DOHH2 (cell line): ENCODE data around the gene TAF11L6.
"Not testable (repeated sequence)": the region's sequence is repeated elsewhere in the genome, so short reads cannot be mapped to it uniquely, and the experiment has no call there.

Experiments used
- H3F3A ChIP-seq: fragments of 200-600 bp; sonication (generic), shearing (Covaris generic); 2 replicates; pipeline ENCODE4 v1.6.0; 2016; ENCODE audit warnings: antibody characterized with exemption, mild to moderate bottlenecking; ENCODE audit not compliant: control insufficient read depth, insufficient read depth
- H3K27ac ChIP-seq: fragments of 200-600 bp; sonication (generic); 2 replicates; pipeline ENCODE4 v1.5.1; 2014; ENCODE audit warnings: low read depth, mild to moderate bottlenecking, low read length, moderate library complexity
- H3K27me3 ChIP-seq: fragments of 200-600 bp; sonication (generic); 2 replicates; pipeline ENCODE4 v1.6.1; 2014; ENCODE audit warnings: mild to moderate bottlenecking, low read length, mixed read lengths; ENCODE audit not compliant: control insufficient read depth
- H3K36me3 ChIP-seq: fragments of 200-600 bp; sonication (generic); 2 replicates; pipeline ENCODE4 v1.6.1; 2014; ENCODE audit warnings: mild to moderate bottlenecking, low read length, moderate library complexity, mixed read lengths; ENCODE audit not compliant: control insufficient read depth
- H3K4me1 ChIP-seq: fragments of 200-600 bp; sonication (generic); 2 replicates; pipeline ENCODE4 v1.6.1; 2014; ENCODE audit warnings: mild to moderate bottlenecking, low read length, mixed read lengths; ENCODE audit not compliant: control insufficient read depth
- H3K4me2 ChIP-seq: fragments of 200-600 bp; sonication (generic); 2 replicates; pipeline ENCODE4 v1.6.0; 2014; ENCODE audit warnings: mild to moderate bottlenecking, low read length, moderate library complexity
- H3K4me3 ChIP-seq: fragments of 200-600 bp; sonication (generic); 2 replicates; pipeline ENCODE4 v1.5.1; 2014; ENCODE audit warnings: mild to moderate bottlenecking, low read length, mixed read lengths
- H3K79me2 ChIP-seq: fragments of 200-600 bp; sonication (generic); 2 replicates; pipeline ENCODE4 v1.6.1; 2014; ENCODE audit warnings: mild to moderate bottlenecking, low read length, mixed read lengths; ENCODE audit not compliant: control insufficient read depth
- H3K9me2 ChIP-seq: fragments of 200-600 bp; sonication (generic); replicated peaks from 2 replicates; pipeline ENCODE4 v1.6.1; 2014; ENCODE audit warnings: mild to moderate bottlenecking, low read length, mixed read lengths; ENCODE audit not compliant: control insufficient read depth
- H3K9me3 ChIP-seq: fragments of 200-600 bp; sonication (generic); 2 replicates; pipeline ENCODE4 v1.6.1; 2014; ENCODE audit warnings: antibody characterized with exemption, low read length, mixed read lengths; ENCODE audit not compliant: control insufficient read depth, insufficient read depth
- H4K20me1 ChIP-seq: fragments of 200-600 bp; sonication (generic); 2 replicates; pipeline ENCODE4 v1.6.0; 2014; ENCODE audit warnings: low read depth, mild to moderate bottlenecking, antibody characterized with exemption, low read length, moderate library complexity; ENCODE audit not compliant: control insufficient read depth, insufficient read depth
- EZH2phosphoT487 ChIP-seq: fragments of 200-600 bp; sonication (generic); IDR thresholded peaks from 2 replicates; pipeline ENCODE4 v1.6.1; 2017; ENCODE audit warnings: borderline replicate concordance, mild to moderate bottlenecking, antibody characterized with exemption, low read length, moderate library complexity, mixed read lengths
- TF ChIP-seq, protein P1 (sequence below): fragments of 200-600 bp; sonication (generic); IDR thresholded peaks from one replicate; pipeline ENCODE4 v1.5.1; 2014; ENCODE audit warnings: antibody characterized with exemption, mild to moderate bottlenecking, low read depth, low read length; ENCODE audit not compliant: poor library complexity, severe bottlenecking

TAF11L6 gene

DNA sequence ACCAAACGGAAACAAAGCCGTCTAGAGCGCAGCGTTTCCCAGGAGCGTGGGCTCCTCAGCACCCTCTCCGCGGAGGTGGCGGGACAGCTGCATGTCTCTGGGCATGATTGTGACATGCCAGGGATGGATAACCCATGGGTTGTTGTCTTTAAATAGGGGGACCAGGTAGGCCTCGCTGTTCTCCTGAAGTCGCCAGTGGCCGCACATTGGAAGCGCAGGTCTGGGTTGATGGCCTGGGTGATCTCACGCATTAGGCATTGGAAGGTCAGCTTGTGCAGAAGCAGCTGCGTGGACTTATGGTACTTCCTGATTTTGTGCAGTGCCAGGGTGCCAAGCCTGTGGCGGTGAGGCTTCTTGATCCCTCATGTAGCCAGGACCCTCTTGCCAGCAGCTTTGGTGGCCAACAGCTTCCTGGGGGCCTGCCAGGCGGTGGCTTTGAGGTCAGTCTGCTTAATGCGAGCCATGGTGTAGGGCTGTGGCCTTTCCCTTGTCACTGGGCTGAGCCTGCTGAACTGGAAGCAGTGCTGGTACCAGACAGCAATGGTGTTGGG is 16.6 kb upstream of the TAF11L6 start:
- H3K9me3 ChIP-seq = no peaks in the 10 kb centered on the region
- H4K20me1 ChIP-seq = no peaks in the 10 kb centered on the region
- no peaks in the 10 kb centered on the region for H3K79me2 ChIP-seq
- H3K9me2 ChIP-seq = no peaks in the 10 kb centered on the region
- no peaks in the 10 kb centered on the region for H3K27me3 ChIP-seq
- TF ChIP-seq, protein P1, sequence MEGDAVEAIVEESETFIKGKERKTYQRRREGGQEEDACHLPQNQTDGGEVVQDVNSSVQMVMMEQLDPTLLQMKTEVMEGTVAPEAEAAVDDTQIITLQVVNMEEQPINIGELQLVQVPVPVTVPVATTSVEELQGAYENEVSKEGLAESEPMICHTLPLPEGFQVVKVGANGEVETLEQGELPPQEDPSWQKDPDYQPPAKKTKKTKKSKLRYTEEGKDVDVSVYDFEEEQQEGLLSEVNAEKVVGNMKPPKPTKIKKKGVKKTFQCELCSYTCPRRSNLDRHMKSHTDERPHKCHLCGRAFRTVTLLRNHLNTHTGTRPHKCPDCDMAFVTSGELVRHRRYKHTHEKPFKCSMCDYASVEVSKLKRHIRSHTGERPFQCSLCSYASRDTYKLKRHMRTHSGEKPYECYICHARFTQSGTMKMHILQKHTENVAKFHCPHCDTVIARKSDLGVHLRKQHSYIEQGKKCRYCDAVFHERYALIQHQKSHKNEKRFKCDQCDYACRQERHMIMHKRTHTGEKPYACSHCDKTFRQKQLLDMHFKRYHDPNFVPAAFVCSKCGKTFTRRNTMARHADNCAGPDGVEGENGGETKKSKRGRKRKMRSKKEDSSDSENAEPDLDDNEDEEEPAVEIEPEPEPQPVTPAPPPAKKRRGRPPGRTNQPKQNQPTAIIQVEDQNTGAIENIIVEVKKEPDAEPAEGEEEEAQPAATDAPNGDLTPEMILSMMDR = no peak
- no peak for TF ChIP-seq EZH2phosphoT487
- H3K4me3 ChIP-seq = no peak overlapping the region
- H3K4me2 ChIP-seq = no peak overlapping the region
- no peaks in the 10 kb centered on the region for H3K36me3 ChIP-seq
- no peaks in the 10 kb centered on the region for H3K4me1 ChIP-seq
- H3F3A ChIP-seq = no peaks in the 10 kb centered on the region
- no peak overlapping the region for H3K27ac ChIP-seq

DNA sequence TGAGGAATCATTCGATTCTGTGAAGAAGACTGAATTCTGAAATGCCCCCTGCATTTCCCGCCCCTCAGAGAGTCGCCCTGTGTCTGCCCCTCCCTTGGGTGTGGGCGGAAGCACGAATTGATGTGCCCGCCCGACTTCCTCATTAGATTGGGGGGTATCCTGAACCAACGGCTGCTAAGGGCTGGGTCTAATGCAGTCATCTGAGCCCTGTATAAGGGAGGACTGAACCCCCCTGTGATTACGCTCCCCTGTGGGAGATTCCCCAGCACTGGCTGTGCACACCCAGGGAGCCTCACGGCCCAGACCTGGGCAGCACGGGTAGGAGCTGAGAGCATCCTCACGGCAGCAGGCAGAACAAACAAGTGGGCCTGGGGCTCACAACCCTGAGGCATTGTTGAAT is 10.9 kb upstream of the TAF11L6 start:
- H3K36me3 ChIP-seq, H3K4me1 ChIP-seq, H3K9me2 ChIP-seq, H3K4me3 ChIP-seq, H3K79me2 ChIP-seq, H3F3A ChIP-seq, H3K9me3 ChIP-seq, H3K27me3 ChIP-seq, H3K27ac ChIP-seq, H4K20me1 ChIP-seq, H3K4me2 ChIP-seq: not testable (repeated sequence)

DNA sequence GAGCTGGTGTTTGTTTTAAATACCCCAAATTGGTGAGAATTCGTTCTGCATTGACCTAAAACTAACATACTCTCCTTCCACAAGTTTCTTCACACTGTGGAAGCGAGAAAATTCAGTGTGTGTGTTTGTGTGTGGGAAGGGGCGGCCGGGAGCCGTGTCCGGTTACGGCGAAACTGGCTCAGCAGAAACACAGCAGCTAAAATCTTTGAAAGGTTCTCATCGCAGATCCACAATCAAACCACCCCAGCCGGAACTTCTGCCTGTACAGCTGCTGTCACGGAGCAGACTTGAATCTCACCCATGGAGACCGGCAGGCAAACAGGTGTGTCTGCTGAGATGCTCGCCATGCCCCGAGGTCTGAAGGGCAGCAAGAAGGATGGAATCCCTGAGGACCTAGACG is 10.4 kb upstream of the TAF11L6 start, which contains the start of gene TAF11L3:
TAF11L3 (plus strand) TSS at position 301 of the 400 bp plus-strand sequence.
- H3K9me2 ChIP-seq, H3K4me2 ChIP-seq, H3K27me3 ChIP-seq, H3K4me1 ChIP-seq, H3K27ac ChIP-seq, H3K79me2 ChIP-seq, H3K36me3 ChIP-seq, H3F3A ChIP-seq, H3K9me3 ChIP-seq, H4K20me1 ChIP-seq, H3K4me3 ChIP-seq: not testable (repeated sequence)

DNA sequence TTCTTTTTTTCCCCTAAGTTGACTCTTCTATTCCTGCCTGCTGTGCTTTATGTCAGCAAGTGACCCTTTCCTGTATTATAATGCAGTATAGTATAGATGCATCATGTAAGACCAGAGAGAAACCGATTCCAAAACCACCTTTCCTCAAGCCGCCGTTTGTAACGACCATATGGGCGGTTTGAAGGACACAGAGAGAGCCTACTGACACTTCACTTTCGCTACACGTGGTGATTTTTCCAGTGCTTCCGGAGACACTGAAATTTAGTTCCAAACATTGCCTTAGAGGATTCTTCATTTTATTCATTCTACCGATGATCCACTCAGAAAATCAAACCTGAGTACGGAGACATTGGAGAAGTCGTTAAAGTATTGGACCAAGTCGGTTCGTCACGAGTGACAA is 9.0 kb upstream of the TAF11L6 start:
- not testable (repeated sequence) for H3K4me2 ChIP-seq, H3K27ac ChIP-seq, H3K27me3 ChIP-seq, H4K20me1 ChIP-seq, H3K9me3 ChIP-seq, H3K4me1 ChIP-seq, H3K36me3 ChIP-seq, H3K79me2 ChIP-seq, H3K4me3 ChIP-seq, H3K9me2 ChIP-seq, H3F3A ChIP-seq

DNA sequence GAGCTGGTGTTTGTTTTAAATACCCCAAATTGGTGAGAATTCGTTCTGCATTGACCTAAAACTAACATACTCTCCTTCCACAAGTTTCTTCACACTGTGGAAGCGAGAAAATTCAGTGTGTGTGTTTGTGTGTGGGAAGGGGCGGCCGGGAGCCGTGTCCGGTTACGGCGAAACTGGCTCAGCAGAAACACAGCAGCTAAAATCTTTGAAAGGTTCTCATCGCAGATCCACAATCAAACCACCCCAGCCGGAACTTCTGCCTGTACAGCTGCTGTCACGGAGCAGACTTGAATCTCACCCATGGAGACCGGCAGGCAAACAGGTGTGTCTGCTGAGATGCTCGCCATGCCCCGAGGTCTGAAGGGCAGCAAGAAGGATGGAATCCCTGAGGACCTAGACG is 7.0 kb upstream of the TAF11L6 start, which contains the start of gene TAF11L4:
TAF11L4 (plus strand) TSS at position 301 of the 400 bp plus-strand sequence.
- H3K9me3 ChIP-seq, H3K4me3 ChIP-seq, H3F3A ChIP-seq, H3K27me3 ChIP-seq, H3K4me1 ChIP-seq, H3K36me3 ChIP-seq, H3K79me2 ChIP-seq, H3K9me2 ChIP-seq, H3K27ac ChIP-seq, H3K4me2 ChIP-seq, H4K20me1 ChIP-seq: not testable (repeated sequence)

DNA sequence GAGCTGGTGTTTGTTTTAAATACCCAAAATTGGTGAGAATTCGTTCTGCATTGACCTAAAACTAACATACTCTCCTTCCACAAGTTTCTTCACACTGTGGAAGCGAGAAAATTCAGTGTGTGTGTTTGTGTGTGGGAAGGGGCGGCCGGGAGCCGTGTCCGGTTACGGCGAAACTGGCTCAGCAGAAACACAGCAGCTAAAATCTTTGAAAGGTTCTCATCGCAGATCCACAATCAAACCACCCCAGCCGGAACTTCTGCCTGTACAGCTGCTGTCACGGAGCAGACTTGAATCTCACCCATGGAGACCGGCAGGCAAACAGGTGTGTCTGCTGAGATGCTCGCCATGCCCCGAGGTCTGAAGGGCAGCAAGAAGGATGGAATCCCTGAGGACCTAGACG is 3.5 kb upstream of the TAF11L6 start, which contains the start of gene TAF11L5:
TAF11L5 (plus strand) TSS at position 301 of the 400 bp plus-strand sequence.
- not testable (repeated sequence) for H3K27ac ChIP-seq, H3K79me2 ChIP-seq, H4K20me1 ChIP-seq, H3K9me3 ChIP-seq, H3K4me1 ChIP-seq, H3K9me2 ChIP-seq, H3K4me3 ChIP-seq, H3F3A ChIP-seq, H3K36me3 ChIP-seq, H3K27me3 ChIP-seq, H3K4me2 ChIP-seq

DNA sequence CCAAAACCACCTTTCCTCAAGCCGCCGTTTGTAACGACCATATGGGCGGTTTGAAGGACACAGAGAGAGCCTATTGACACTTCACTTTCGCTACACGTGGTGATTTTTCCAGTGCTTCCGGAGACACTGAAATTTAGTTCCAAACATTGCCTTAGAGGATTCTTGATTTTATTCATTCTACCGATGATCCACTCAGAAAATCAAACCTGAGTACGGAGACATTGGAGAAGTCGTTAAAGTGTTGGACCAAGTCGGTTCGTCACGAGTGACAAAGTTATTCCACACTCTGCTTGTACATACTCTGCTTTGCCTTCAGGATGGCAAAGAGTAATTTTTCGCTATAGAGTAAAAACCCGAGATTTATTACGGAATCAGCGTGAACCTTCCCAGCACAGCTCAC is 2.0 kb upstream of the TAF11L6 start:
- not testable (repeated sequence) for H4K20me1 ChIP-seq, H3K27ac ChIP-seq, H3F3A ChIP-seq, H3K4me3 ChIP-seq, H3K9me3 ChIP-seq, H3K36me3 ChIP-seq, H3K27me3 ChIP-seq, H3K79me2 ChIP-seq, H3K4me1 ChIP-seq, H3K9me2 ChIP-seq, H3K4me2 ChIP-seq
